ENCODE data around the gene DGKH.

Gene DGKH

GRCh38 chr13:42229287-42229686, 180.8 kb downstream of the DGKH start:
- TF ChIP-seq, protein P1, sequence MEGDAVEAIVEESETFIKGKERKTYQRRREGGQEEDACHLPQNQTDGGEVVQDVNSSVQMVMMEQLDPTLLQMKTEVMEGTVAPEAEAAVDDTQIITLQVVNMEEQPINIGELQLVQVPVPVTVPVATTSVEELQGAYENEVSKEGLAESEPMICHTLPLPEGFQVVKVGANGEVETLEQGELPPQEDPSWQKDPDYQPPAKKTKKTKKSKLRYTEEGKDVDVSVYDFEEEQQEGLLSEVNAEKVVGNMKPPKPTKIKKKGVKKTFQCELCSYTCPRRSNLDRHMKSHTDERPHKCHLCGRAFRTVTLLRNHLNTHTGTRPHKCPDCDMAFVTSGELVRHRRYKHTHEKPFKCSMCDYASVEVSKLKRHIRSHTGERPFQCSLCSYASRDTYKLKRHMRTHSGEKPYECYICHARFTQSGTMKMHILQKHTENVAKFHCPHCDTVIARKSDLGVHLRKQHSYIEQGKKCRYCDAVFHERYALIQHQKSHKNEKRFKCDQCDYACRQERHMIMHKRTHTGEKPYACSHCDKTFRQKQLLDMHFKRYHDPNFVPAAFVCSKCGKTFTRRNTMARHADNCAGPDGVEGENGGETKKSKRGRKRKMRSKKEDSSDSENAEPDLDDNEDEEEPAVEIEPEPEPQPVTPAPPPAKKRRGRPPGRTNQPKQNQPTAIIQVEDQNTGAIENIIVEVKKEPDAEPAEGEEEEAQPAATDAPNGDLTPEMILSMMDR (IDR thresholded peaks at IDR 0.05; ENCODE audit: insufficient read depth, low read depth, low read length, missing control alignments) = no peak
- no peak overlapping the region for H3K4me3 ChIP-seq (ENCODE audit: low read depth, low read length)
- DNase-seq (ENCODE audit: low read depth) = no peak

- no peak overlapping the region for H3K4me3 ChIP-seq (ENCODE audit: low read depth, low read length)
- TF ChIP-seq, protein P1 (IDR thresholded peaks at IDR 0.05; ENCODE audit: insufficient read depth, low read depth, low read length, missing control alignments) = no peak
- DNase-seq (ENCODE audit: low read depth) = no peak
Measured at GRCh38 chr13:42232671-42233070, 184.2 kb downstream of the DGKH start.

DNA sequence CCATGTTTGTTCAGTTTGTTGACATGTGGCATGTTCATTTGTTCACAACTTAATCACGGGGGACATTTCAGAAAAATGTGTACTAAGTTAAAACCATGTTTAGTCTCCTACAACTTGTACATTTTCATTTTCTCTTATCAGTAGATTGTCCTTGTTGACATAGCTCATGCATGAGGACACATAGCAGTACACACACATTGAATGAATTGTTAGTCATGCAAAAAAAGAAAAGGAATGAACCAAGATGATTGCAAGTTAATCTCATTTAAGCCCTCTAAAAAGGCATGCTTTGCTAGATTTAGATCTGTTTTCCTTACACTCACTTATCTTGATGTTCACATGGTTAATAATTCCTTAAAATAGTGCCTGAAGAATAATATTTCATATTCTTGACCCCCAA, 185.3 kb downstream of the DGKH start:
- DNase-seq (ENCODE audit: low read depth) = no peak
- TF ChIP-seq, protein P1 (IDR thresholded peaks at IDR 0.05; ENCODE audit: insufficient read depth, low read depth, low read length, missing control alignments) = no peak
- no peak overlapping the region for H3K4me3 ChIP-seq (ENCODE audit: low read depth, low read length)

DNA sequence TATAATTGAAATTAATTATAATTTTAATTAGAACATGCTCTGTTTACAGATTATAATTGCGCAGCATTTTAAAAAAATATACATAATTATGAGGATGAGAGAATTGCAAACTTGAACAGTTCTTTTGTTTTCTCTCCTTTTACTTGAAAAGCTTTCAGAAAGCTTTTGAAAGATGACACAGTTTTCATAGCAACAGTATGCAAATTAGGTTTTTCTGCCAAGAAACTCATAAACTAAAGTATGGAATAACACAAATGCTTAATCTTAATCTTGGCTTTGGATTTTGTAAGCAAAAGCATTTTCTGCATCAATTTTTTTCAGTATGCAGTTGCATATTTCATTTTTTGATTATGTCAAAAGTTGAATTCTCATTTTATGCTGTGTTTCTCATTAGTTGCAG, 190.7 kb downstream of the DGKH start:
- H3K4me3 ChIP-seq (ENCODE audit: low read depth, low read length) = no peak overlapping the region
- DNase-seq (ENCODE audit: low read depth) = no peak
- TF ChIP-seq, protein P1 (IDR thresholded peaks at IDR 0.05; ENCODE audit: insufficient read depth, low read depth, low read length, missing control alignments) = no peak

- H3K4me3 ChIP-seq (ENCODE audit: low read depth, low read length) = no peak overlapping the region
- DNase-seq (ENCODE audit: low read depth) = no peak
- TF ChIP-seq, protein P1 (IDR thresholded peaks at IDR 0.05; ENCODE audit: insufficient read depth, low read depth, low read length, missing control alignments) = no peak
Measured at GRCh38 chr13:42239644-42240043, 191.2 kb downstream of the DGKH start.

- TF ChIP-seq, protein P1 (IDR thresholded peaks at IDR 0.05; ENCODE audit: insufficient read depth, low read depth, low read length, missing control alignments) = no peak
- no peak overlapping the region for H3K4me3 ChIP-seq (ENCODE audit: low read depth, low read length)
- no peak for DNase-seq (ENCODE audit: low read depth)
Measured at GRCh38 chr13:42246541-42246940, 198.1 kb downstream of the DGKH start.

DNA sequence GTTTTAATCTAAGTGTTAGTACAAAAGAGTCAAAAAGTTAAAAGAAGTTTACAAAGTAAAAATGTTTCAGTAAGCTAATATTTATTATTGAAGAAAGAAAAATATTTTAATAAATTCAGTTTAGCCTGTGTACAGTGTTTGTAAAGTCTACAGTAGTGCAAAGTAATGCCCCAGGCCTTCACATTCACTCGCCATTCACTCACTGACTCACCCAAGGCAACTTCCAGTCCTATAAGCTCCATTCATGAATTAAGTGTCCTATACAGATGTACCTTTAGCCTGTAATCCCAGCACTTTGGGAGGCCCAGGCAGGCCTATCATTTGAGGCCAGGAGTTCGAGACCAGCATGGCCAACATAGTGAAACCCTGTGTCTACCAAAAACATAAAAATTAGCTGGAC, 199.4 kb downstream of the DGKH start:
- TF ChIP-seq, protein P1 (IDR thresholded peaks at IDR 0.05; ENCODE audit: insufficient read depth, low read depth, low read length, missing control alignments) = no peak
- no peak for DNase-seq (ENCODE audit: low read depth)
- H3K4me3 ChIP-seq (ENCODE audit: low read depth, low read length) = no peak overlapping the region

All from GM12865 (cell line).